Panc1 (cell line): ENCODE results near the gene HYDIN. TPM values are rescaled to one million over a fixed set of nuclear protein-coding genes. Genes with fewer than 3 reads are reported as not detected.

Source experiments
- ATAC-seq: fragments of 200-7000 bp; cut with Tn5 transposase; 2 replicates; pipeline ENCODE4 v1.9.1; 2020; ENCODE audit warnings: mild to moderate bottlenecking, moderate library complexity
- BruUV-seq: library from RNA; stranded (reverse); fragments of 400-500 nt; replicated peaks from 2 replicates; lab custom pipeline; 2021; lab: Mats Ljungman, UMichigan
- CTCF ChIA-PET: fragments of 300-600 bp; sonication (Branson Sonifier 250); formaldehyde crosslinking; loops from one replicate; lab custom pipeline; 2022; ENCODE audit warnings: antibody characterized with exemption; lab: Charles Lee
- POLR2A ChIA-PET: fragments of 300-600 bp; sonication (Branson Sonifier 250); formaldehyde crosslinking; loops from one replicate; lab custom pipeline; 2022; ENCODE audit warnings: antibody characterized with exemption; lab: Charles Lee
- DNase-seq: peaks from one replicate; pipeline ENCODE4 v3.0.0-alpha.2; 2010; ENCODE audit warnings: low read depth, low spot score
- H3K27ac ChIP-seq: 2 replicates; pipeline ENCODE4 v1.5.1; 2011; ENCODE audit warnings: mild to moderate bottlenecking, low read length, inconsistent platforms
- H3K27me3 ChIP-seq: fragments of 200-500 bp; sonication (Bioruptor generic); 2 replicates; pipeline ENCODE4 v1.6.0; 2014; ENCODE audit warnings: low read length, inconsistent platforms; ENCODE audit not compliant: control insufficient read depth, insufficient read depth
- H3K36me3 ChIP-seq: fragments of 200-500 bp; sonication (Bioruptor generic); 2 replicates; pipeline ENCODE4 v1.5.1; 2014; ENCODE audit warnings: inconsistent platforms, mild to moderate bottlenecking, low read length, moderate library complexity; ENCODE audit not compliant: control insufficient read depth, insufficient read depth
- H3K4me1 ChIP-seq: 2 replicates; pipeline ENCODE4 v1.5.1; 2011; ENCODE audit warnings: inconsistent platforms, mild to moderate bottlenecking, low read length, moderate library complexity; ENCODE audit not compliant: control insufficient read depth, insufficient read depth
- H3K4me3 ChIP-seq, 2 experiments: 2 replicates each; pipeline ENCODE4 v1.5.1; 2011 to 2012; ENCODE audit warnings: low read depth in 2 of 2, low read length in 2 of 2, mild to moderate bottlenecking in 2 of 2, inconsistent platforms in 1 of 2, moderate library complexity in 1 of 2
- H3K9me3 ChIP-seq: fragments of 200-500 bp; sonication (Bioruptor generic); 2 replicates; pipeline ENCODE4 v1.5.1; 2014; ENCODE audit warnings: low read depth, mild to moderate bottlenecking, inconsistent platforms, low read length, moderate library complexity; ENCODE audit not compliant: control insufficient read depth, insufficient read depth
- CTCF ChIP-seq: fragments of 450-650 bp; IDR thresholded peaks from 2 replicates; pipeline ENCODE4 v1.5.1; 2017; ENCODE audit warnings: mild to moderate bottlenecking
- POLR2AphosphoS5 ChIP-seq: IDR thresholded peaks from 2 replicates; pipeline ENCODE4 v1.6.1; 2012; ENCODE audit warnings: mild to moderate bottlenecking, low read depth, low read length, moderate library complexity
- SIN3A ChIP-seq: IDR thresholded peaks from 2 replicates; pipeline ENCODE4 v1.6.1; 2012; ENCODE audit warnings: low read depth, mild to moderate bottlenecking, low read length, moderate library complexity, borderline replicate concordance; ENCODE audit not compliant: insufficient read depth
- TCF7L2 ChIP-seq: IDR thresholded peaks from 2 replicates; pipeline ENCODE4 v1.6.1; 2011; ENCODE audit warnings: mild to moderate bottlenecking, low read depth, low read length, inconsistent platforms
- in situ Hi-C: cut with HindIII; loops from 2 replicates; pipeline ENCODE4 v1.10.0; 2016; ENCODE audit warnings: low sequenced_read_pairs, low pct_unique_long_range_greater_than_20kb
- intact Hi-C: fragments of 100-400 bp; cut with micrococcal nuclease; formaldehyde crosslinking; loops from one replicate; pipeline ENCODE4 v1.10.0; 2022; ENCODE audit not compliant: unreplicated experiment
- total RNA-seq: library from RNA; stranded (reverse); gene quantifications from one replicate; pipeline ENCODE4 v1.2.1, GENCODE V29; 2021; ENCODE audit not compliant: unreplicated experiment
- TF ChIP-seq, protein P1 (sequence below), 2 experiments: IDR thresholded peaks; 2 replicates each; pipeline ENCODE4 v1.6.1; 2011 to 2012; ENCODE audit warnings: low read depth in 2 of 2, control low read depth in 1 of 2, low read length in 1 of 2, mild to moderate bottlenecking in 1 of 2, moderate library complexity in 1 of 2; ENCODE audit not compliant: insufficient read depth in 1 of 2

The HYDIN gene
- total RNA-seq, 1 experiment from 2014 or later: 0.80 TPM

- no peaks in the 10 kb centered on the region for H3K36me3 ChIP-seq
- in situ Hi-C loops (no loop called here), intact Hi-C loops (no loop called here)
- no peak overlapping the region for H3K27ac ChIP-seq
- ChIA-PET POLR2A (no interaction called here), CTCF (no interaction called here)
- ATAC-seq: no peak
- H3K27me3 ChIP-seq: peaks cover 4% of the 10 kb centered on the region
- H3K4me3 ChIP-seq: no peak overlapping the region
- TF ChIP-seq SIN3A (no peak), POLR2AphosphoS5 (no peak), TCF7L2 (no peak), CTCF (no peak)
- no peaks in the 10 kb centered on the region for H3K9me3 ChIP-seq
- no peaks in the 10 kb centered on the region for H3K4me1 ChIP-seq
- no peak for DNase-seq
- no TSS peak for BruUV-seq
Observed at GRCh38 chr16:71259086-71259485, 28.6 kb upstream of the HYDIN start.

- ChIA-PET CTCF (no interaction called here), POLR2A (no interaction called here)
Observed at GRCh38 chr16:71258372-71258771, 27.9 kb upstream of the HYDIN start.

More at GRCh38 chr16:71258372-71258771, 27.9 kb upstream of the HYDIN start:
- DNase-seq (no peak), ATAC-seq (no peak)
- Histone ChIP-seq H3K27me3 (peaks cover 4% of the 10 kb centered on the region), H3K36me3 (no peaks in the 10 kb centered on the region), H3K4me3 (no peak overlapping the region), H3K4me1 (no peaks in the 10 kb centered on the region), H3K9me3 (no peaks in the 10 kb centered on the region), H3K27ac (no peak overlapping the region)
- intact Hi-C loops: no loop called here
- in situ Hi-C loops: no loop called here
- BruUV-seq: no TSS peak
- TF ChIP-seq, protein P1, sequence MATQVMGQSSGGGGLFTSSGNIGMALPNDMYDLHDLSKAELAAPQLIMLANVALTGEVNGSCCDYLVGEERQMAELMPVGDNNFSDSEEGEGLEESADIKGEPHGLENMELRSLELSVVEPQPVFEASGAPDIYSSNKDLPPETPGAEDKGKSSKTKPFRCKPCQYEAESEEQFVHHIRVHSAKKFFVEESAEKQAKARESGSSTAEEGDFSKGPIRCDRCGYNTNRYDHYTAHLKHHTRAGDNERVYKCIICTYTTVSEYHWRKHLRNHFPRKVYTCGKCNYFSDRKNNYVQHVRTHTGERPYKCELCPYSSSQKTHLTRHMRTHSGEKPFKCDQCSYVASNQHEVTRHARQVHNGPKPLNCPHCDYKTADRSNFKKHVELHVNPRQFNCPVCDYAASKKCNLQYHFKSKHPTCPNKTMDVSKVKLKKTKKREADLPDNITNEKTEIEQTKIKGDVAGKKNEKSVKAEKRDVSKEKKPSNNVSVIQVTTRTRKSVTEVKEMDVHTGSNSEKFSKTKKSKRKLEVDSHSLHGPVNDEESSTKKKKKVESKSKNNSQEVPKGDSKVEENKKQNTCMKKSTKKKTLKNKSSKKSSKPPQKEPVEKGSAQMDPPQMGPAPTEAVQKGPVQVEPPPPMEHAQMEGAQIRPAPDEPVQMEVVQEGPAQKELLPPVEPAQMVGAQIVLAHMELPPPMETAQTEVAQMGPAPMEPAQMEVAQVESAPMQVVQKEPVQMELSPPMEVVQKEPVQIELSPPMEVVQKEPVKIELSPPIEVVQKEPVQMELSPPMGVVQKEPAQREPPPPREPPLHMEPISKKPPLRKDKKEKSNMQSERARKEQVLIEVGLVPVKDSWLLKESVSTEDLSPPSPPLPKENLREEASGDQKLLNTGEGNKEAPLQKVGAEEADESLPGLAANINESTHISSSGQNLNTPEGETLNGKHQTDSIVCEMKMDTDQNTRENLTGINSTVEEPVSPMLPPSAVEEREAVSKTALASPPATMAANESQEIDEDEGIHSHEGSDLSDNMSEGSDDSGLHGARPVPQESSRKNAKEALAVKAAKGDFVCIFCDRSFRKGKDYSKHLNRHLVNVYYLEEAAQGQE (IDR thresholded peaks at IDR 0.05; ENCODE audit: insufficient read depth in 1 of 2, low read depth in 2 of 2, low read length in 1 of 2): no peak
- TF ChIP-seq SIN3A (no peak), CTCF (no peak), TCF7L2 (no peak), POLR2AphosphoS5 (no peak)
